DMS 273 (cell line): ENCODE measurements around the gene CSRP1.
A peak's percentile ranks its signal among the peaks of the same experiment; 100 is the strongest.
"Not testable (repeated sequence)": the region's sequence is repeated elsewhere in the genome, so short reads cannot be mapped to it uniquely, and the experiment has no call there.

Experiments
- DNase-seq: peaks from one replicate; lab custom pipeline; 2025; ENCODE audit not compliant: unreplicated experiment; lab: John Stamatoyannopoulos, UW

Gene CSRP1

GRCh38 chr1:201506557-201507359 is at the start of gene CSRP1:
Gene CSRP1 (minus strand): TSS chr1:201507123. CDS start chr1:201496303, 10,820 bp downstream.
- DNase-seq, result peak; percentile 84

- no peak for DNase-seq
These were observed 48.6 kb upstream of the CSRP1 start for GRCh38 chr1:201555593-201555945.

GRCh38 chr1:201554789-201555592 is 48.1 kb upstream of the CSRP1 start:
- peak; percentile 43 for DNase-seq

GRCh38 chr1:201554190-201554600 is 47.3 kb upstream of the CSRP1 start:
- DNase-seq, result no peak

GRCh38 chr1:201553496-201554189 is 46.7 kb upstream of the CSRP1 start:
- DNase-seq, result no peak

- DNase-seq, result peak; percentile 58
These were observed 46.0 kb upstream of the CSRP1 start for GRCh38 chr1:201552941-201553351.

- no peak for DNase-seq
These were observed 45.2 kb upstream of the CSRP1 start for GRCh38 chr1:201551877-201552731.

- no peak for DNase-seq
These were observed 44.2 kb upstream of the CSRP1 start for GRCh38 chr1:201551096-201551495.

- not testable (repeated sequence) for DNase-seq
These were observed 42.6 kb upstream of the CSRP1 start for GRCh38 chr1:201549522-201549921.

- peak; percentile 59 for DNase-seq
These were observed 39.0 kb upstream of the CSRP1 start for GRCh38 chr1:201545851-201546492.

- no peak for DNase-seq
These were observed 37.8 kb upstream of the CSRP1 start for GRCh38 chr1:201544710-201545109.

- no peak for DNase-seq
These were observed 37.1 kb upstream of the CSRP1 start for GRCh38 chr1:201543871-201544642.

- DNase-seq, result no peak
These were observed 35.5 kb upstream of the CSRP1 start for GRCh38 chr1:201542309-201543035.

- DNase-seq, result no peak
These were observed 34.2 kb upstream of the CSRP1 start for GRCh38 chr1:201540846-201541735.

- peak; percentile 78 for DNase-seq
These were observed 32.9 kb upstream of the CSRP1 start for GRCh38 chr1:201539561-201540431.

- DNase-seq, result peak; percentile 78
These were observed 32.0 kb upstream of the CSRP1 start, which contains the start of gene NAV1 for GRCh38 chr1:201538612-201539551. Gene NAV1 (plus strand): TSS chr1:201539127. CDS start chr1:201622885, 83,758 bp downstream.
